Ishikawa (cell line): ENCODE measurements around the gene NEUROD6.

ENCODE experiments used
- CEBPB ChIP-seq: IDR thresholded peaks from 2 replicates; pipeline ENCODE4 v1.6.1; 2012
- EP300 ChIP-seq: IDR thresholded peaks from 2 replicates; pipeline ENCODE4 v1.6.1; 2012; ENCODE audit warnings: borderline replicate concordance
- FOXM1 ChIP-seq: IDR thresholded peaks from 2 replicates; pipeline ENCODE4 v1.6.1; 2012; ENCODE audit warnings: low read depth, borderline replicate concordance
- RAD21 ChIP-seq: IDR thresholded peaks from 2 replicates; pipeline ENCODE4 v1.6.1; 2012; ENCODE audit warnings: low read depth
- REST ChIP-seq: IDR thresholded peaks from 2 replicates; pipeline ENCODE4 v1.6.1; 2012; ENCODE audit warnings: low read depth, mild to moderate bottlenecking
- TEAD4 ChIP-seq: IDR thresholded peaks from 2 replicates; pipeline ENCODE4 v1.6.1; 2012
- USF1 ChIP-seq: IDR thresholded peaks from 2 replicates; pipeline ENCODE4 v1.6.1; 2012
- YY1 ChIP-seq: IDR thresholded peaks from 2 replicates; pipeline ENCODE4 v1.6.1; 2012; ENCODE audit warnings: low read depth
- ZBTB7A ChIP-seq: IDR thresholded peaks from 2 replicates; pipeline ENCODE4 v1.6.1; 2012; ENCODE audit warnings: low read depth
- TF ChIP-seq, protein P1 (sequence below): IDR thresholded peaks from 2 replicates; pipeline ENCODE4 v1.6.1; 2012

DNA sequence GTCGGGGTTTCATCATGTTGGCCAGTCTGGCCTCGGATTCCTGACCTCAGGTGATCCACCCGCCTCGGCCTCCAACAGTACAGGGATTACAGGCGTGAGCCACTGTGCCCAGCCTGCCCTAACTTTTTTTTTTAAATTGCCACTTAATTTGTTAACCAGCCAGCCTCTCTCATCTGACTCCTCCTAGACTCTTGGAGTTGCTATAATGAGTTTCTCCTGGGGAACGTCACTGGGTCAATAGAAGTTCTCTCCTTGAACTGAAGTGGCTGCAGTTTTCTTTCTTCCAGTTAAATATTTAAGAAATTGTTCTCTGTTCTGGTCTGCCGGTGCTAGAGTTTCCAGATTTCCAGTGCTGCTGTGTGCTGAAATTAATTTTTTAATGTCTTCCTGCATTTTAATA is 27.6 kb downstream of the NEUROD6 start:
- no peak for TF ChIP-seq REST
- TF ChIP-seq ZBTB7A: no peak
- no peak for TF ChIP-seq RAD21
- TF ChIP-seq YY1: no peak
- TF ChIP-seq FOXM1: no peak
- TF ChIP-seq USF1: no peak
- no peak for TF ChIP-seq EP300
- TF ChIP-seq TEAD4: no peak
- TF ChIP-seq CEBPB: no peak
- TF ChIP-seq, protein P1, sequence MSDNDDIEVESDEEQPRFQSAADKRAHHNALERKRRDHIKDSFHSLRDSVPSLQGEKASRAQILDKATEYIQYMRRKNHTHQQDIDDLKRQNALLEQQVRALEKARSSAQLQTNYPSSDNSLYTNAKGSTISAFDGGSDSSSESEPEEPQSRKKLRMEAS: no peak
